AG09309 (cell line): ENCODE results near the gene PLK2.

Source experiments
- DNase-seq: peaks from one replicate; pipeline ENCODE4 v3.0.0-alpha.2; 2010; ENCODE audit warnings: low read depth
- H3K4me3 ChIP-seq: 2 replicates; pipeline ENCODE4 v1.5.1; 2011; ENCODE audit warnings: mild to moderate bottlenecking, low read depth, low read length, moderate library complexity; ENCODE audit not compliant: control insufficient read depth
- TF ChIP-seq, protein P1 (sequence below): IDR thresholded peaks from 2 replicates; pipeline ENCODE4 v1.5.1; 2011; ENCODE audit warnings: mild to moderate bottlenecking, low read depth, low read length, inconsistent platforms; ENCODE audit not compliant: insufficient read depth, control insufficient read depth; ENCODE audit errors: missing control alignments

Gene PLK2

GRCh38 chr5:58412081-58412480, 47.8 kb downstream of the PLK2 start:
- no peak overlapping the region for H3K4me3 ChIP-seq
- no peak for DNase-seq
- TF ChIP-seq, protein P1, sequence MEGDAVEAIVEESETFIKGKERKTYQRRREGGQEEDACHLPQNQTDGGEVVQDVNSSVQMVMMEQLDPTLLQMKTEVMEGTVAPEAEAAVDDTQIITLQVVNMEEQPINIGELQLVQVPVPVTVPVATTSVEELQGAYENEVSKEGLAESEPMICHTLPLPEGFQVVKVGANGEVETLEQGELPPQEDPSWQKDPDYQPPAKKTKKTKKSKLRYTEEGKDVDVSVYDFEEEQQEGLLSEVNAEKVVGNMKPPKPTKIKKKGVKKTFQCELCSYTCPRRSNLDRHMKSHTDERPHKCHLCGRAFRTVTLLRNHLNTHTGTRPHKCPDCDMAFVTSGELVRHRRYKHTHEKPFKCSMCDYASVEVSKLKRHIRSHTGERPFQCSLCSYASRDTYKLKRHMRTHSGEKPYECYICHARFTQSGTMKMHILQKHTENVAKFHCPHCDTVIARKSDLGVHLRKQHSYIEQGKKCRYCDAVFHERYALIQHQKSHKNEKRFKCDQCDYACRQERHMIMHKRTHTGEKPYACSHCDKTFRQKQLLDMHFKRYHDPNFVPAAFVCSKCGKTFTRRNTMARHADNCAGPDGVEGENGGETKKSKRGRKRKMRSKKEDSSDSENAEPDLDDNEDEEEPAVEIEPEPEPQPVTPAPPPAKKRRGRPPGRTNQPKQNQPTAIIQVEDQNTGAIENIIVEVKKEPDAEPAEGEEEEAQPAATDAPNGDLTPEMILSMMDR: no peak

GRCh38 chr5:58411372-58411771, 48.5 kb downstream of the PLK2 start:
- no peak for DNase-seq
- no peak overlapping the region for H3K4me3 ChIP-seq
- TF ChIP-seq, protein P1: no peak

- H3K4me3 ChIP-seq: no peak overlapping the region
- DNase-seq: peak; percentile 47
Observed at GRCh38 chr5:58410441-58410840, 49.4 kb downstream of the PLK2 start.

DNA sequence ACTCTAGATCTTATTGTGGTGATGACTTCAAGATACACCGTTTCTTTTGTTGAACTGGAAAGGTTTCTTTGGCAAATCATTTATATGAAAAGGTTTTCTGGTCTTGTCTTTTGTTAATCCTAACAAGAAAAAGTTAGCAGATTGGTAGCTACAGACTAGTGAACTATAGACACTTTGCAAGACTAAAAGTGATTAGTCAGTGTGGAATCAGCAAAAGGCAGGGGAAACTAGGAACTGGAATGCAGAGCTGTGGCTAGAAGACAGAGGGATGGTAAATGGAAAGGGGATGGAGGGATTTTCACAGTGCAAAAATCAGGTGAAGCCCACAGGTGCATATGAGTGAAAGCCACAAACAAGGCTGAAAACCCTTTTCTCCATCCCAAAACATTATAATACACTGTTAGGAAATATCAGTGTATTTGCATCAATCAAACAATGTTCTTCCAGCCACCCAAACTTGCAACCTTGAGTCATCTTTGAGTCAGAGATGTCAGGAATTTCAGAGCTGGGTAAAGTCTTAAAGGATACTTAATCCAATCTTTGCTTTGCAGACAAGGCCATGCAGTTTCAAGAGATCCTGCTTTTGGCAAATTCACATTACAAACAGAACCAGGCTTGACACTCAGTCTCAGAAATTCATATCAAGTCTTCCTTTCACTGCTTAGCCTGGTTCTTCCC, 52.7 kb downstream of the PLK2 start:
- DNase-seq: peak; percentile 35

More at GRCh38 chr5:58410441-58410840, 49.4 kb downstream of the PLK2 start:
- TF ChIP-seq, protein P1: no peak

GRCh38 chr5:58406394-58406793, 53.5 kb downstream of the PLK2 start:
- no peak for DNase-seq
- H3K4me3 ChIP-seq: no peak overlapping the region
- TF ChIP-seq, protein P1: no peak

More for the DNA sequence above, 52.7 kb downstream of the PLK2 start:
- no peak overlapping the region for H3K4me3 ChIP-seq
- TF ChIP-seq, protein P1: no peak

- DNase-seq: no peak
- TF ChIP-seq, protein P1: no peak
- H3K4me3 ChIP-seq: no peak overlapping the region
Observed at GRCh38 chr5:58405175-58405574, 54.7 kb downstream of the PLK2 start.
